HFF-Myc (cell line): ENCODE data around the gene INHBC.
"Not testable (repeated sequence)": the region's sequence is repeated elsewhere in the genome, so short reads cannot be mapped to it uniquely, and the experiment has no call there.

Experiments
- DNase-seq: peaks from one replicate; pipeline ENCODE4 v3.0.0-alpha.2; 2011; ENCODE audit warnings: low read depth; ENCODE audit errors: extremely low read depth
- H3K4me3 ChIP-seq: replicated peaks from 2 replicates; pipeline ENCODE4 v1.5.1; 2011; ENCODE audit warnings: low read depth, mild to moderate bottlenecking, control low read depth, low read length
- TF ChIP-seq, protein P1 (sequence below): IDR thresholded peaks from 2 replicates; pipeline ENCODE4 v1.5.1; 2012; ENCODE audit warnings: mild to moderate bottlenecking, low read depth, low read length, control low read depth; ENCODE audit errors: missing control alignments

Gene INHBC

DNA sequence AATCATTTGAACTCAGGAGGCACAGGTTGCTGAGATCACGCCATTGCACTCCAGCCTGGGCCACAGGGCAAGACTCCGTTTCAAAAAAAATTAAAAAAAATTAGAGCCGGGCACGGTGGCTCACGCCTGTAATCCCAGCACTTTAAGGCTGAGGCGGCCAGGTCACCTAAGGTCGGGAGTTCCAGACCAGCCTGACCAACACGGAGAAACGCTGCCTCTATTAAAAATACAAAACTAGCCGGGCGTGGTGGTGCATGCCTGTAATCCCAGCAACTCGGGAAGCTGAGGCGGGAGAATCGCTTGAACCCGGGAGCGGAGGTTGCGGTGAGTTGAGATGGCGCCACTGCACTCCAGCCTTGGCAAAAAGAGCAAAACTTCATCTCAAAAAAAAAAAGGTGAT lies 39.5 kb upstream of the INHBC start:
- no peak for DNase-seq
- TF ChIP-seq, protein P1, sequence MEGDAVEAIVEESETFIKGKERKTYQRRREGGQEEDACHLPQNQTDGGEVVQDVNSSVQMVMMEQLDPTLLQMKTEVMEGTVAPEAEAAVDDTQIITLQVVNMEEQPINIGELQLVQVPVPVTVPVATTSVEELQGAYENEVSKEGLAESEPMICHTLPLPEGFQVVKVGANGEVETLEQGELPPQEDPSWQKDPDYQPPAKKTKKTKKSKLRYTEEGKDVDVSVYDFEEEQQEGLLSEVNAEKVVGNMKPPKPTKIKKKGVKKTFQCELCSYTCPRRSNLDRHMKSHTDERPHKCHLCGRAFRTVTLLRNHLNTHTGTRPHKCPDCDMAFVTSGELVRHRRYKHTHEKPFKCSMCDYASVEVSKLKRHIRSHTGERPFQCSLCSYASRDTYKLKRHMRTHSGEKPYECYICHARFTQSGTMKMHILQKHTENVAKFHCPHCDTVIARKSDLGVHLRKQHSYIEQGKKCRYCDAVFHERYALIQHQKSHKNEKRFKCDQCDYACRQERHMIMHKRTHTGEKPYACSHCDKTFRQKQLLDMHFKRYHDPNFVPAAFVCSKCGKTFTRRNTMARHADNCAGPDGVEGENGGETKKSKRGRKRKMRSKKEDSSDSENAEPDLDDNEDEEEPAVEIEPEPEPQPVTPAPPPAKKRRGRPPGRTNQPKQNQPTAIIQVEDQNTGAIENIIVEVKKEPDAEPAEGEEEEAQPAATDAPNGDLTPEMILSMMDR = no peak
- no peak overlapping the region for H3K4me3 ChIP-seq

GRCh38 chr12:57397441-57397840 lies 37.1 kb upstream of the INHBC start:
- TF ChIP-seq, protein P1 = no peak
- no peak overlapping the region for H3K4me3 ChIP-seq
- DNase-seq = no peak

GRCh38 chr12:57399718-57400463 lies 34.7 kb upstream of the INHBC start:
- DNase-seq, H3K4me3 ChIP-seq: not testable (repeated sequence)

DNA sequence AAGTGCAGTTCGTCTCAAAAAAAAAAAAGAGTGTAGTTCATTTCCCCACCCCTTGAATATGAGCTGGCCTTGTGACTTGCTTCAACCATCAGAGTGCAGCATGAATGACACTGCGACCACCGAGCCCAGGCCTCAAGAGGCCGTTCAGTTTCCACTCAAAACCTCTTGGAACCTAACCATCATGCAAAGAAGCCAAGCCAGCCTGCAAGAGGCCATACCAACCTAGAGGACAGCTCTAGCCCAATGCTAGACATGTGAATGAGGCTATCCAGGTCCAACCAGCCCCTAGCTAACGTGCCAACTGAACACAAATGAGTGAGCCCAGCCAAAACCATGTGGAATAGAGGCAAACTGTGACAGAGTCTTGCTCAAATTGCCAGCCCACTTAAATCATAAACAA lies 33.4 kb upstream of the INHBC start:
- no peak for DNase-seq
- H3K4me3 ChIP-seq = no peak overlapping the region
- TF ChIP-seq, protein P1 = no peak

DNA sequence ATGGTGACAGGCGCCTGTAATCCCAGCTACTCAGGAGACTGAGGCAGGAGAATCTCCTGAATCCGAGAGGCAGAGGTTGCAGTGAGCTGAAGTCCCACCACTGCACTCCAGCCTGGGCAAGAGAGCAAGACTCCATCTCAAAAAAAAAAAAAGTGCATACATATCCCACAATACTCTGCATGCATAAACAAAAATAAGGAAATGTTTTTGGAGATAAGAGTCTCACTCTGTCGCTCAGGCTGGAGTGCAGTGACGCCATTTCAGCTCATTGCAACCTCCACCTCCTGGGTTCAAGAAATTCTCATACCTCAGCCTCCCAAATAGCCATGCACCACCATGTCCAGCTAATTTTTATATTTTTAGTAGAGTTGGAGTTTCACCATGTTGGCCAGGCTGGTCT lies 32.4 kb upstream of the INHBC start:
- DNase-seq, H3K4me3 ChIP-seq: not testable (repeated sequence)

GRCh38 chr12:57404966-57405640 lies 29.5 kb upstream of the INHBC start:
- DNase-seq = no peak
- TF ChIP-seq, protein P1 = no peak
- H3K4me3 ChIP-seq = no peak overlapping the region

GRCh38 chr12:57410534-57410933 lies 24.1 kb upstream of the INHBC start:
- no peak overlapping the region for H3K4me3 ChIP-seq
- DNase-seq = no peak
- TF ChIP-seq, protein P1 = no peak

DNA sequence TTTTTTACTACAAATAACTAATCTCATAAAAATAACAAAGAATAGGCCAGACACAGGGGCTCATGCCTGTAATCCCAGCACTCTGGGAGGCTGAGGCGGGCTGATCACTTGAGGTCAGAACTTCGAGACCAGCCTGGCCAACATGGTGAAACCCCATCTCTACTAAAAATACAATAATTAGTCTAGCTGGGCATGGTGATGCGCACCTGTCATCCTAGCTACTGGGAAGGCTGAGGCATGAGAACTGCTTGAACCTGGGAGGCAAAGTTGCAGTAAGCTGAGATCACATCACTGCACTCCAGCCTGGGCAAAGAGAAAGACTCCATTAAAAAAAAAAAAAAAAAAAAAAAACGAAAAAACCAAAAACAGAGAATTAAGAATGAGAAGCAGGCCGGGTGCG lies 20.4 kb upstream of the INHBC start:
- not testable (repeated sequence) for DNase-seq, H3K4me3 ChIP-seq
